HG02981 (cell line): ENCODE results near the gene PARS2.
"Not testable (repeated sequence)": the region's sequence is repeated elsewhere in the genome, so short reads cannot be mapped to it uniquely, and the experiment has no call there.

Source experiments
- ATAC-seq: cut with Tn5 transposase; IDR thresholded peaks from one replicate; pipeline ENCODE4 v1.9.1; 2021; ENCODE audit warnings: mild to moderate bottlenecking, moderate library complexity; ENCODE audit not compliant: unreplicated experiment

Gene PARS2

DNA sequence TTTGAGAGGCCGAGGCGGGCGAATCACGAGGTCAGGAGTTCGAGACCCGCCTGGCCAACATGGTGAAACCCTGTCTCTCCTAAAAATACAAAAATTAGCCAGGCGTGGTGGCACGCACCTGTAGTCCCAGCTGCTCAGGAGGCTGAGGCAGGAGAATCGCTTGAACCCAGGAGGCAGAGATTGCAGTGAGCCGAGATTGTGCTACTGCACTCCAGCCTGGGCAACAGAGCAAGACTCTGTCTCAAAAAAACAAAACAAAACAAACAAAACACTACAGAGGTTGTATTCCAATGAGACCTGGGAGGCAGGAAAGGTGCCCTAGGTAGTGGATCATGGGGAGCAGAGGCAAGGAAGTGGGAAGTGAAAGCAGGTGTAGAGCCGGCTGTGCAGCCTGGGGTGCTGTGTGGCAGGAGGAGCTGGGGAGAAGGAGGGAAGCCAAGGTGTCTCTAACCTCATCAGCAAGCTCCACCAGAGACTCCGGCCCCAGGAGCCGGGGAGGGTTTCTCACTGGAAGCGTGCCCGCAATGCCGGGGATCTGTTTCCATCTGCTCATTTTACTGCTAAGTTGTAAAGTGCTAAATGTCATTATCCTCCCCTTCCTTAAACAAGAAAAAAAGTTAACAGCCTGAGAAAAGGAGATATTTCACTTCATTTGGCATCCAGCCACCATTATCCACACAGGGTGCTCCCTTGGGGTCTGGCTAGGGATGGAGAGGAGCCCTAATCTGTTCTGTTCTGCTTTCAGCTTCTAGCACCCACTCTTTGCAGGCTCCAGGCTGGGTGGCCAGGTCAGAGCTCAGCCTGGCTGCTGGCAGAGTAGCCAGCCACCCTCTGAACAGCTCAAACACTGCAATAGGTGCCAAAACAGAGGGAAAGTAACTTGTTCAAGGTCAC lies 11.8 kb upstream of the PARS2 start:
- not testable (repeated sequence) for ATAC-seq

GRCh38 chr1:54774820-54775498 lies 10.6 kb upstream of the PARS2 start:
- no peak for ATAC-seq

DNA sequence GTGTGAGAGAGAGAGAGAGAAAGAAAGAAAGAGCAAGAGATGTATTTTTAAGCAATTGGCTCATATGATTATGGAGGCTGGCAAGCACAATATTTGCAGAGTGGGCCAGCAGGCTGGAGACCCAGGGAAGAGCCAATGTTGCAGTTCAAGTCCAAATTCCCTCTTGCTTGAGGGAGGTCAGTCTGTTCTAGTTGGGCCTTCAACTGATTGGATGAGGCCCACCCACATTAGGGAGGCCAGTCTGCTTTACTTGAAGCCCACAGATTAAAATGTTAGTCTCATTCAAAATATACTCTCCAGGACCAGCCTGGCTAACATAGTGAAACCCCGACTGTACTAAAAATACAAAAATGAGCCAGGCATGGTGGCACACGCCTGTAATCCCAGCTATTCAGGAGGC lies 8.6 kb upstream of the PARS2 start:
- ATAC-seq, result no peak

GRCh38 chr1:54768093-54768492 lies 3.8 kb upstream of the PARS2 start:
- no peak for ATAC-seq

- no peak for ATAC-seq
Observed at GRCh38 chr1:54767526-54767925, 3.2 kb upstream of the PARS2 start.

DNA sequence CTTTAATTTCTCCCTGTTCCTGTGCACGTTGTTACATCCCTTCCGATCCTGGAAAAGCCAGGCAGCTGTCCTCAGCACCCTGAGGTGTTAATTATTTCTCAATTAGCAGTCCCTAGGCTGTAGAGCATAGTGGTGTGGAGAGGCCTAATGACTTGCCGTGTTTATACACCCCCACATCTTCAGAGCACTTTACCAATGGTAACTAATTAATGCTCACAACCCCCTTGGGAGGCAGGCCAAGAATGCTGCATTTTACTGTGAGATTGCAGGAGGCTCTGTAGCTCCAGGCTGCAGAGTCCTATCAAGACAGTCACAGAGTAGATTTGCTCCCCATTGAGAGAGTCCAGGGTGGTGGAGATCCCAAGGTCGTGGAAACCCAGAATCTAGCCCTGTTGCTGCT lies 2.4 kb upstream of the PARS2 start:
- no peak for ATAC-seq

DNA sequence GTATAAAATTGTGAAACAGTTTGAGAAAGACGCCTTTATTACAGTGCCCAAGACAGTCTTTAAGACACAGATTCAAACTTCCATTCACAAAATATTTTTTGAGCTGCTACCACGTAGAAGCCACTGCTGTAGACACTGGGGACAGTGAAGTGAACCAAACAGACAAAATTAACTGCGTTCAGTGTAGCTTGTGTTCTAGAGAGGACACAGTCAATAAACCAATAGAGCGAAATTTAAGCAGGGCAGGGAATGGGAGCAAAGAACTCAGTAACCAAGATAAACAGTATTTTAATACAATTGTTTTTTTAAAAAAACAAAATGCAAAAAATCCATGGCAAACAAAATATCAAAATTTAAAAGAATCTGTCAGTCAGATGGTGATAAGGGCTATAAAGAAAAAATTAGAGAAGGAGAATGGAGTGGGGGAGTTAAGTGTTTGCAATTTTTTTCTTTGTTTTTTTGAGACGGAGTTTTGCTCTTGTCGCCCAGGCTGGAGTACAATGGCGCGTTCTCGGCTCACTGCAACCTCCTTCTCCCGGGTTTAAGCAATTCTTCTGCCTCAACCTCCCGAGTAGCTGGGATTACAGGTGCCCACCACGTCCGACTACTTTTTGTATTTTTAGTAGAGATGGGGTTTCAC lies 719 bp upstream of the PARS2 start:
- ATAC-seq, result peak; percentile 13

DNA sequence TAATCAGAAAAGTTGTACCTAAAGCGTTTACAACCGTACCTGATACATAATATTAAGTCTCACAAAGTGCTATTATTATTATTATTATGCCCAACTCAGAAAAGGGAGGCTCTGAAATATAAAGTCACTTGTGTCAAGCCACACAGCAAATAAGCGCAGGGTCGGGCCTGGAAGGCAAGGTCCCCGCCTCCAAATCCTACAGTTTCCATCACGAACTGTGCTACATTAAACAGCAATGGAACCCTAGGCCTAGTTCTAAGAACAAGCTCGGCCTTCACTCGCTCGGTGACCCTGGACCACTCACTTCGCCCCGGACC lies 549 bp downstream of the PARS2 start:
- no peak for ATAC-seq

DNA sequence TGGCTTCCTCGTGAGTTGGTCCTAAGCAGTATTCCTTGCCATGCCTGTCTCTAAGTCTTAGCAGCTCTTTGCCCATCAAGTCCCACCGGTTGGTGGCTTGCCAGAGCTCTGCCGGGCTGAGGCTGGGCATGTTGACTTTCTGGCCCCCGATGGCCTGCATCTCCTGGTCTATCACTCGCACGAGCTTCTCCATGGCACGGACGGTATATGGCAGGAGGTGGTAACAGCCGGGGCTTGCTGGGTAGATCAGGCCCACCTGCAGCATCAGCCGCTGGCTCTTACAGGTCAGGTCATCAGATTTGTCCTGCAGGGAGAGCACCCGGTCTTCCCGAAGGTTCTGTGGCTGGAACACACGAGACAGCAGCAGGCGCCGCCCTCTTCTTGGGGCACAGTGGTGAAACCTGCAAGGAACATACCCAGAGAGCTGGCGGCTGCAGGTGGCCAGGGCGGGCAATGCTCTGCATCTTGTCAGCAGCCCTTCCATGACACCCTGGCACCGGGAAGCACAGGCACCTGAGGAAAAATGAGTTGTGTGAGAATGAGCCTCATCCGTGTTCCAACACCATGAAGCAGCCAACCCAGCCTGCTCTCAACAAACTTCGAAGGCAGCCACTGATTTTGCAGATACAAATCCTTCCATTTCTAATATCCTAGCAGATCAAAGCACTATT lies 5.5 kb downstream of the PARS2 start:
- ATAC-seq, result no peak

- no peak for ATAC-seq
Observed at GRCh38 chr1:54757833-54758232, 6.5 kb downstream of the PARS2 start.

- no peak for ATAC-seq
Observed at GRCh38 chr1:54754486-54755285, 9.6 kb downstream of the PARS2 start.

GRCh38 chr1:54754045-54754444 lies 10.3 kb downstream of the PARS2 start:
- ATAC-seq, result no peak

GRCh38 chr1:54751426-54751825 lies 12.9 kb downstream of the PARS2 start:
- ATAC-seq, result no peak

DNA sequence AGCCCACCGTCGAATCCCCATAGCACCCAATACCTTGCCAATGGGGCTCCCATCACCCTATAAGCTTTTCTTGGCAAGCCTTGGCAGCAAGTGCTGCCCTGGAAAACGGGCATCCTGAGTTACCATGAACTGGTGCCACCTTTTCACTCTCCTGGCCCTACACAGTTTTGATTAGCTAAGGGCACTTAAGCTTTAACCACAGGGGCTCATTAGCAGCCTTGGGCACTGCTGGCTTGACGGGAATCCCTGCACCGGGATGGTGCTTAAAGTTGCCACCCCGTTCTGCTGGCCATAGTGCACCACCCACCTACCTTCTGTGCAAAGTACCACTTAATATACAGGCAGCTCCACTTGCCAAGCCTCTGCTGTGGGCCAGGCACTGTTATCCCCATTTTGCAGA lies 13.7 kb downstream of the PARS2 start:
- ATAC-seq, result no peak

DNA sequence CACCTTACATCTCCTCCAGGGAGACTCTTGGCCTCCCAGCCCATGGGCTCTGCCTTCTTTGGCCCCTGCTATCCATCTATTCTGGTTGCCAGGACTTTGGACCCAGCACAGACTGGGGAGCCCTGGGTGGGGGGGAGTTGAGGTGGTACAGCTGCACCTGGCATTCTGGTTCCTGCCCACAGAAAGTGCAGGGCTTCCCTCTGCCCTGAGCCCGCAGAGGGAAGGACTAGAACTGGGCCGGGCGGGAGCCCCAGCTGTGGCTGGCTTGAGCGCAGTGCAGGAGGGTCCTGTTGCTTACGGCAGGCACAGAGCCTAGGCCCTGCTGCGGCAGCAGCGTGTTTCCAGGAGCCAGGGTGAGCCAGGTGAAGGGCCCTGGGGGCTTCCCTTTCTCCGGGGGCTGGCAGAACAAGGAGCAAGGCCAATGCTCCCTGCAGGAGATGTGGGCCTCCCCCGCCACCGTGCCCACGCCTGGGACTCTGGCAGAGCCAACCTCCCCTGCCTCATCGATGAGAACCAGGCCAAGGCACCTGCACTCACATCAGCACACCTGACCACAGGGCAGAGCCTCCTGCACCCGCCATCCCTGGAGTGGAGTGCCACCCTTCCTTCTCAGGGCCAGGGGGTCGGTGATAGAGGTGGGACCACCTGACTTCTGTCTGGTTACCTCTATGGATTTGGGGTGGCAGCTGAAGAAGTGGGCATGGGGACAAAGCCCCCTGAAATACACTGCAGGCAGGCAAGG lies 16.1 kb downstream of the PARS2 start:
- ATAC-seq, result no peak

- no peak for ATAC-seq
Observed at GRCh38 chr1:54745864-54746263, 18.5 kb downstream of the PARS2 start.

- ATAC-seq, result no peak
Observed at GRCh38 chr1:54745274-54745673, 19.0 kb downstream of the PARS2 start.

- no peak for ATAC-seq
Observed at GRCh38 chr1:54744696-54745095, 19.6 kb downstream of the PARS2 start.

DNA sequence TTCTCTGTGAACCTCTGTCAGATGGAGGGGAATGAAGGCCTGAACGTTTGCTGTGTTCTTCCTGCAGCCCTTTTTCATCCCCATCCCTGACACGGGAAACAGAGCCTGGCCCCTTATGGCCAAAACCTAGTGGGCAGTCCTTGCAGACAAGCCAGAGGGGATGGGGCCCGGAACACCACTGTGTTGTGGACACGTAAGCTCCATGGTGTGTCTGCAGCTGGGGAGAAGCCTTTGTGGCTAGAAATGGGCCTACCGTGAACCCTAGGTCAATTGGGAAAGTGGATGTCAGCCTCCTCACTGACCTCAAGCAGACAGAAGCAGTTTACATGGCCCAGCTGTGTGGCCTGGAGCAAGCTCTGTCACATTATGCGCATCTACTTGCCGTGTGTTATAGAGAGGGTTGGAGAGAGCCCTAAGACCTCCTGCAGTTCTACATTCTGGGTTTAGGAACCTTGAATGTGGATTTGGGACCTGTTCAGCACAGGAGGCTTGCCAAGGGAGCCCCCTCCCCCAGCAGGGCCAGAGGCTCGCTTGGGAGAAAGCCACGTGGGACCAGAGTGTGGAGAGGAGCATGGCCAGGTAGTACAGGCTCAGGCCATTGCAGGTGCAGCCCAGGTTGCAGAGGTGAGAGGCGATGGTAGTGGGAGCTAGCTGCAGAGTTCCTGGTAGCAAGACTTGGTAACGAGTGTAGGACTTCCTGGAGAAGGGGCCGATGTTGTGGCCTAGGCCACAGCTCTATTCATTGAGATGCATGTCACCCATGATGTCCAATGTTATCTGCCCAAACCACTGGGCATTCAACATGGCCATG lies 20.7 kb downstream of the PARS2 start:
- no peak for ATAC-seq
